Cardiac fibroblast (primary cell): ENCODE measurements around the gene TFB1M.
"Not testable (repeated sequence)": the region's sequence is repeated elsewhere in the genome, so short reads cannot be mapped to it uniquely, and the experiment has no call there.

ENCODE experiments used
- DNase-seq, 2 donors: peaks; one replicate each; pipeline versions ENCODE4 v3.0.0 to v3.0.0-alpha.2; 2010; ENCODE audit warnings: low read depth in 2 of 2
- H3K4me3 ChIP-seq, 2 donors: replicated peaks in 1 of 2; 1 replicate in 1 of 2; 2 replicates in 1 of 2; pipeline ENCODE4 v1.5.1; 2011; ENCODE audit warnings: low read depth in 2 of 2, low read length in 2 of 2, mild to moderate bottlenecking in 2 of 2, moderate library complexity in 1 of 2
- CTCF ChIP-seq: IDR thresholded peaks from one replicate; pipeline ENCODE4 v1.5.1; 2011; ENCODE audit warnings: low read depth, mild to moderate bottlenecking, low read length, inconsistent platforms

The TFB1M gene

GRCh38 chr6:155314092-155314772, at the start of gene TFB1M:
Gene TFB1M, minus strand, starts transcription at chr6:155314484. Its CDS starts 56 bp downstream, at chr6:155314428.
- DNase-seq = peak; percentile 99
- no peak for TF ChIP-seq CTCF
- peak within 1 kb of the TSS; percentile 78 to 96 for H3K4me3 ChIP-seq

GRCh38 chr6:155364021-155364420, 49.7 kb upstream of the TFB1M start:
- not testable (repeated sequence) for H3K4me3 ChIP-seq, DNase-seq

- not testable (repeated sequence) for DNase-seq, H3K4me3 ChIP-seq
Measured at GRCh38 chr6:155362968-155363632, 48.8 kb upstream of the TFB1M start.

- H3K4me3 ChIP-seq = no peak overlapping the region
- DNase-seq = no peak
- TF ChIP-seq CTCF = no peak
Measured at GRCh38 chr6:155354167-155354566, 39.9 kb upstream of the TFB1M start.

GRCh38 chr6:155352811-155353210, 38.5 kb upstream of the TFB1M start:
- TF ChIP-seq CTCF = no peak
- H3K4me3 ChIP-seq = no peak overlapping the region
- peak; percentile 68 to 94 for DNase-seq

- no peak overlapping the region for H3K4me3 ChIP-seq
- no peak for DNase-seq
- no peak for TF ChIP-seq CTCF
Measured at GRCh38 chr6:155352130-155352420, 37.8 kb upstream of the TFB1M start.

GRCh38 chr6:155351273-155352129, 37.2 kb upstream of the TFB1M start:
- H3K4me3 ChIP-seq = no peak overlapping the region
- TF ChIP-seq CTCF = no peak

More at GRCh38 chr6:155351273-155352129, 37.2 kb upstream of the TFB1M start:
- no peak for DNase-seq
